Small intestine (tissue), 7 donors: ENCODE data around the gene PIK3R5. TPM values are rescaled to one million over a fixed set of nuclear protein-coding genes. Genes with fewer than 3 reads are reported as not detected.

Experiments used
- DNase-seq, 2 donors: peaks; one replicate each; pipeline versions ENCODE4 v3.0.0 to v3.0.0-alpha.2; 2013
- FAIRE-seq: peaks from 2 replicates; lab custom pipeline; 2012; peaks lifted over from hg19 to GRCh38; lab: Jason Lieb, UNC
- H3K27ac ChIP-seq, 3 donors: one replicate each; pipeline ENCODE4 v1.5.1; 2013; ENCODE audit warnings: low read length in 2 of 3, mild to moderate bottlenecking in 2 of 3, control low read depth in 1 of 3, inconsistent platforms in 1 of 3, low read depth in 1 of 3, moderate library complexity in 1 of 3
- H3K27me3 ChIP-seq, 3 donors: one replicate each; pipeline ENCODE4 v1.6.1; 2013; ENCODE audit warnings: low read length in 3 of 3, inconsistent platforms in 1 of 3; ENCODE audit not compliant: control insufficient read depth in 3 of 3, insufficient read depth in 3 of 3
- H3K36me3 ChIP-seq, 3 donors: one replicate each; pipeline ENCODE4 v1.6.1; 2013; ENCODE audit warnings: low read length in 3 of 3, inconsistent platforms in 1 of 3, low read depth in 1 of 3, mild to moderate bottlenecking in 1 of 3, moderate library complexity in 1 of 3; ENCODE audit not compliant: control insufficient read depth in 3 of 3, insufficient read depth in 2 of 3
- H3K4me1 ChIP-seq, 3 donors: one replicate each; pipeline ENCODE4 v1.6.1; 2013; ENCODE audit warnings: low read length in 2 of 3, inconsistent platforms in 1 of 3, low read depth in 1 of 3, mild to moderate bottlenecking in 1 of 3, moderate library complexity in 1 of 3; ENCODE audit not compliant: control insufficient read depth in 3 of 3, insufficient read depth in 2 of 3
- H3K4me3 ChIP-seq, 3 donors: one replicate each; pipeline ENCODE4 v1.5.1; 2013; ENCODE audit warnings: low read length in 3 of 3, control low read depth in 1 of 3, inconsistent platforms in 1 of 3, low read depth in 1 of 3, mild to moderate bottlenecking in 1 of 3, moderate library complexity in 1 of 3
- H3K9me3 ChIP-seq, 2 donors: one replicate each; pipeline ENCODE4 v1.6.1; 2013; ENCODE audit warnings: low read depth in 1 of 2, low read length in 1 of 2; ENCODE audit not compliant: control insufficient read depth in 2 of 2, insufficient read depth in 1 of 2
- WGBS, 3 donors: extraction: QIAGEN DNeasy Blood & Tissue Kit; methylation state at CpG; one replicate each; pipeline ENCODE4 v1.1.7; 2013; 5-methylcytosine and 5-hydroxymethylcytosine counted together
- polyA plus RNA-seq, 4 donors: library from polyadenylated mRNA; stranded (reverse) in 3 of 4; unstranded in 1 of 4; fragments of 200-250 nt in 3 of 4; fragments of 120-200 nt in 1 of 4; gene quantifications; one replicate each; pipeline versions ENCODE4 v1.2.1 to v1.2.3, GENCODE V29; 2013
- donor health status: healthy with polysubstance abuse.
- donor health status: control.
- donor health status: control.
- donor health status: Bipolar disorder and iron deficiency.
- donor health status: healthy.

Gene PIK3R5
- polyA plus RNA-seq, 4 donors: 1.3 to 4.6 (median 3.0) TPM

GRCh38 chr17:8934346-8934745, 31.2 kb downstream of the PIK3R5 start:
- no peaks in the 10 kb centered on the region for H3K27me3 ChIP-seq
- no peak for FAIRE-seq
- H3K9me3 ChIP-seq: peaks cover 0 to 6% of the 10 kb centered on the region in 2 donors
- H3K36me3 ChIP-seq: no peaks in the 10 kb centered on the region
- 69 to 79% (median 74%) methylated on average over 6 of the region's 6 CpGs for WGBS, 3 donors
- no peak overlapping the region for H3K27ac ChIP-seq
- no peaks in the 10 kb centered on the region for H3K4me1 ChIP-seq
- no peak overlapping the region for H3K4me3 ChIP-seq
- DNase-seq: no peak

- FAIRE-seq (no peak), DNase-seq (no peak)
- WGBS, 3 donors: 72 to 84% (median 73%) methylated on average over 4 of the region's 4 CpGs
Measured at GRCh38 chr17:8930649-8931048, 34.9 kb downstream of the PIK3R5 start.

GRCh38 chr17:8928347-8928746, 37.2 kb downstream of the PIK3R5 start:
- Histone ChIP-seq H3K36me3 (no peaks in the 10 kb centered on the region), H3K27me3 (no peaks in the 10 kb centered on the region), H3K4me3 (no peak overlapping the region), H3K9me3 (peaks cover 0 to 24% of the 10 kb centered on the region in 2 donors), H3K27ac (no peak overlapping the region), H3K4me1 (peaks cover 0 to 4% (median 0%) of the 10 kb centered on the region in 3 donors)
- DNase-seq (no peak), FAIRE-seq (no peak)

More at GRCh38 chr17:8930649-8931048, 34.9 kb downstream of the PIK3R5 start:
- Histone ChIP-seq H3K27ac (no peak overlapping the region), H3K4me3 (no peak overlapping the region), H3K27me3 (no peaks in the 10 kb centered on the region), H3K36me3 (no peaks in the 10 kb centered on the region), H3K4me1 (no peaks in the 10 kb centered on the region), H3K9me3 (peaks cover 0 to 24% of the 10 kb centered on the region in 2 donors)

GRCh38 chr17:8927395-8927794, 38.1 kb downstream of the PIK3R5 start:
- Histone ChIP-seq H3K36me3 (no peaks in the 10 kb centered on the region), H3K9me3 (peaks cover 0 to 24% of the 10 kb centered on the region in 2 donors), H3K4me1 (peaks cover 0 to 4% (median 0%) of the 10 kb centered on the region in 3 donors), H3K27me3 (no peaks in the 10 kb centered on the region), H3K27ac (no peak overlapping the region), H3K4me3 (no peak overlapping the region)
- 90 to 95% (median 93%) methylated on average over 3 of the region's 3 CpGs for WGBS, 3 donors
- DNase-seq (no peak), FAIRE-seq (no peak)

- peaks cover 0 to 21% of the 10 kb centered on the region in 2 donors for H3K9me3 ChIP-seq
- H3K4me3 ChIP-seq: no peak overlapping the region
- peaks cover 0 to 4% (median 0%) of the 10 kb centered on the region in 3 donors for H3K4me1 ChIP-seq
- DNase-seq (no peak), FAIRE-seq (no peak)
- H3K27ac ChIP-seq: no peak overlapping the region
- no peaks in the 10 kb centered on the region for H3K27me3 ChIP-seq
- 82 to 89% (median 85%) methylated on average over 4 of the region's 4 CpGs for WGBS, 3 donors
- H3K36me3 ChIP-seq: no peaks in the 10 kb centered on the region
Measured at GRCh38 chr17:8925808-8926207, 39.7 kb downstream of the PIK3R5 start.

GRCh38 chr17:8925141-8925540, 40.4 kb downstream of the PIK3R5 start:
- Histone ChIP-seq H3K4me3 (no peak overlapping the region), H3K4me1 (peaks cover 0 to 4% (median 0%) of the 10 kb centered on the region in 3 donors), H3K27ac (no peak overlapping the region), H3K27me3 (no peaks in the 10 kb centered on the region), H3K9me3 (peaks cover 0 to 21% of the 10 kb centered on the region in 2 donors), H3K36me3 (peaks cover 0 to 2% (median 0%) of the 10 kb centered on the region in 3 donors)
- FAIRE-seq: no peak
- DNase-seq: no peak

GRCh38 chr17:8924595-8924994, 40.9 kb downstream of the PIK3R5 start:
- no peak for FAIRE-seq
- Histone ChIP-seq H3K4me3 (no peak overlapping the region), H3K27me3 (no peaks in the 10 kb centered on the region), H3K36me3 (peaks cover 0 to 2% (median 0%) of the 10 kb centered on the region in 3 donors), H3K27ac (no peak overlapping the region), H3K4me1 (peaks cover 0 to 4% (median 0%) of the 10 kb centered on the region in 3 donors), H3K9me3 (peaks cover 0 to 20% of the 10 kb centered on the region in 2 donors)
- DNase-seq: no peak
- WGBS, 3 donors: 72 to 75% (median 74%) methylated on average over 6 of the region's 6 CpGs

GRCh38 chr17:8923762-8924161, 41.7 kb downstream of the PIK3R5 start:
- 100% methylated on average over 1 of the region's 1 CpG; no CpG with 5 or more reads in 2 of the 3 donors for WGBS, 3 donors
- Histone ChIP-seq H3K9me3 (peaks cover 0 to 18% of the 10 kb centered on the region in 2 donors), H3K27me3 (no peaks in the 10 kb centered on the region), H3K27ac (no peak overlapping the region), H3K4me1 (peaks cover 0 to 4% (median 0%) of the 10 kb centered on the region in 3 donors), H3K4me3 (no peak overlapping the region), H3K36me3 (peaks cover 0 to 2% (median 0%) of the 10 kb centered on the region in 3 donors)
- DNase-seq: no peak
- FAIRE-seq: no peak

- 85 to 88% (median 86%) methylated on average over 4 of the region's 4 CpGs for WGBS, 3 donors
- Histone ChIP-seq H3K4me3 (no peak overlapping the region), H3K36me3 (peaks cover 0 to 2% (median 0%) of the 10 kb centered on the region in 3 donors), H3K9me3 (peaks cover 0 to 16% of the 10 kb centered on the region in 2 donors), H3K27ac (peak overlapping the region in 1 of 3 donors; percentile 70), H3K4me1 (peaks cover 0 to 4% (median 0%) of the 10 kb centered on the region in 3 donors), H3K27me3 (no peaks in the 10 kb centered on the region)
- FAIRE-seq (no peak), DNase-seq (no peak)
Measured at GRCh38 chr17:8922928-8923327, 42.6 kb downstream of the PIK3R5 start.
